ENCODE results near the gene PSMA5.
A peak's percentile ranks its signal among the peaks of the same experiment; 100 is the strongest.
"Not testable (repeated sequence)": the region's sequence is repeated elsewhere in the genome, so short reads cannot be mapped to it uniquely, and the experiment has no call there.

The PSMA5 gene

DNA sequence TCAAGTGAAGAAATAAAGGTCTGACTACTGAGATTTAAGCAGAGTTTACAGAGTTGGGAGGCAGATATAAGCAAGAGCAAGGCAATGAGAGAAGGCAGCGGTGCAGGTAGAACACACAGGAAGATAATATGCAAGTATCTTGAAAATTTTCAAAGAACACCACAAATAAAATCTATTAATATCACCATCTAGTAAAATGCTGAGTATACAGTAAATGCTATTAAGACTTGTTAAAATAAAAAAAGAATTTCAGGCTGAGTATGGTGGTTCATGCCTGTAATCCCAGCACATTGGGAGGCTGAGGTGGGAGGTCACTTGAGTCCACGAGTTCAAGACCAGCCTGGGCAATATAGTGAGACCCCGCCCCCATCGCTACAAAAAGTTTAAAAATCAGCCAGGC lies 48.5 kb downstream of the PSMA5 start:
- DNase-seq (ENCODE audit: low read depth, low spot score): no peak

GRCh38 chr1:109373696-109374095 lies 52.6 kb downstream of the PSMA5 start:
- H3K4me3 ChIP-seq (ENCODE audit: low read length): not testable (repeated sequence)

More for the DNA sequence above, 48.5 kb downstream of the PSMA5 start:
- H3K4me3 ChIP-seq (ENCODE audit: low read length): no peak overlapping the region

GRCh38 chr1:109373126-109373525 lies 53.1 kb downstream of the PSMA5 start:
- no peak overlapping the region for H3K4me3 ChIP-seq (ENCODE audit: low read length)
- no peak for DNase-seq (ENCODE audit: low read depth, low spot score)

More at GRCh38 chr1:109373696-109374095, 52.6 kb downstream of the PSMA5 start:
- DNase-seq (ENCODE audit: low read depth, low spot score): not testable (repeated sequence)

DNA sequence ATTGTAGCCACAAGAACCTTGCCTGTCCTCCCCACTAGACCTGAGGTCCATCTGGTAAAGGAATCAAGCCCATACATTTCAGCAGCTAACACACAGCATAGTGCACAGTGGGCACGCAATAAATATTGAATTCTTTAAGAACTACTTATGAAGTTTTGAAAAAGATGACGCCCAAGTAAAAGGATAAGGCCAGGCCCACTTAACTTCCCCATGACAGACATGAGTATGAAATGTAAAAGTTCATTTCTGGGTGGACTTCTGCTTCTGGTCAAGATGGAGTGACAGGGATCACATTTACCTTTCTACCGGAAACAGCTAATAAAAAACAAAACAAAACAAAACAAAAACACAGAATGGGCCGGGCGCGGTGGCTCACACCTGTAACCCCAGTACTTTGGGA lies 54.0 kb downstream of the PSMA5 start:
- DNase-seq (ENCODE audit: low read depth, low spot score): no peak
- H3K4me3 ChIP-seq (ENCODE audit: low read length): no peak overlapping the region

DNA sequence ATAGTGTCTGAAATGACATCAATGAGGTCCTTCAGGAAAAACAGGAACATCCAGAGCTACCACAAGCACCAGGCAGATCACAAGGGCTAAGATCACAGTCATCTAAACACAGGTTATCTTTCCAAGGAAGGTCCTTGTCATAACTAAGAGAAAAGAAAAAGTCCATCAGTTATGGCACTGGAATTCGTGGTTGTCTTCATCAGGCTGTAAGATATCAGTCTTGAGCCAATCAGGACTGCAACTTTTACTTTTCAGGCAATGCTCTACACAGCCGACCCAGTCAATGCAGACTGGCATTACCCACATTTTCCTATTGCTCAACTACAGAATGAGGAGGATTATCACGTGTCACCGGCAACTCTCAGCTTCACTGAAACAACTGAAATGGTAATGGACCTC lies 54.9 kb downstream of the PSMA5 start:
- no peak for DNase-seq (ENCODE audit: low read depth, low spot score)
- no peak overlapping the region for H3K4me3 ChIP-seq (ENCODE audit: low read length)

- H3K4me3 ChIP-seq (ENCODE audit: low read length): no peak overlapping the region
- peak; percentile 21 for DNase-seq (ENCODE audit: low read depth, low spot score)
These were observed 55.4 kb downstream of the PSMA5 start for GRCh38 chr1:109370712-109371340.

- DNase-seq (ENCODE audit: low read depth, low spot score): no peak
- H3K4me3 ChIP-seq (ENCODE audit: low read length): no peak overlapping the region
These were observed 57.0 kb downstream of the PSMA5 start for GRCh38 chr1:109369167-109369746.

GRCh38 chr1:109368464-109368863 lies 57.8 kb downstream of the PSMA5 start:
- H3K4me3 ChIP-seq (ENCODE audit: low read length): no peak overlapping the region
- no peak for DNase-seq (ENCODE audit: low read depth, low spot score)

GRCh38 chr1:109367626-109368025 lies 58.6 kb downstream of the PSMA5 start:
- no peak overlapping the region for H3K4me3 ChIP-seq (ENCODE audit: low read length)
- no peak for DNase-seq (ENCODE audit: low read depth, low spot score)

DNA sequence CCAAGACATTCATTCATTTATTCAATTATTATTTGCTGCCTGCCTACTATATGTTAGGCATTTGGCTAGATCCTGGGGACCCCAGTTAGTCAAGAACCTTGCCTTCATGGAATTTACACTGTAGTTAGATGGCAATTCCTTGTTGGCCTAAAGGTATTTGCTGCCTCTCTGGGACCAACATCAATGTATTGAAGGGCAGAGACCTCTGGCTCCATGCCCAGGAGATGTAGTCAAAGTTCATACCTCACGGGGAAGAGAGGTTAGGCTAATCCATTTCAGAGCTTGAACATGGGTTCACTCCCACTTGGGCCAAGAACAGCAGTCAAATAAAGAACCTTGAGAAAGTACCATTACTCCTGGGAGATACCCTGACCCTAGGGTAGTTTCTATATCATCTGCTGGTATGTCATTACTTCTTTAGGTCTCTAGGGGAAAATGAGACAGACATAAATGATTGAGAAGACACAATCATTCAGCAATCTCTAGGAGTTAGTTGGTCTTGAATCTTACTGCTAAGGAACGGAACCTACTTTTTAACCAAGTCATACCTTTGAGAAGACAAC lies 60.5 kb downstream of the PSMA5 start:
- no peak for DNase-seq (ENCODE audit: low read depth, low spot score)
- no peak overlapping the region for H3K4me3 ChIP-seq (ENCODE audit: low read length)

GRCh38 chr1:109361649-109362048 lies 64.6 kb downstream of the PSMA5 start:
- no peak for DNase-seq (ENCODE audit: low read depth, low spot score)
- no peak overlapping the region for H3K4me3 ChIP-seq (ENCODE audit: low read length)

DNA sequence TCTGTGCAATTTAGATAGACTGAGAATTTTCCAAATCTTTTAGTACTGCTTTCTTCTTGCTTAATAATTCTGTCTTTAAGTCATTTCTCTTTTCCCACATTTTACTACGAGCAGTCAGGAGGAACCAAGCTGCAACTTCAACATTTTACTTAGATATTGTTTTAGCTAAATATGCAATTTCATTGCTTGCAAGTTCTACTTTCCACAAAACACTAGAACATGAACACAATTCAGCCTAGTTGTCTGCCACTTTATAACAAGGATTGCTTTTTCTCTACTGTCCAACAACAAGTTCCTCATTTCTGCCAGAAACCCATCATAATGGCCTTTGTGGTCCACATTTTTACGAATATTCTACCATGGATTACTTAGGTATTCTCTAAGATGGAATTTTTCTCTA lies 65.2 kb downstream of the PSMA5 start:
- no peak for DNase-seq (ENCODE audit: low read depth, low spot score)
- no peak overlapping the region for H3K4me3 ChIP-seq (ENCODE audit: low read length)

- no peak overlapping the region for H3K4me3 ChIP-seq (ENCODE audit: low read length)
- DNase-seq (ENCODE audit: low read depth, low spot score): no peak
These were observed 68.6 kb downstream of the PSMA5 start for GRCh38 chr1:109357616-109358015.

- DNase-seq (ENCODE audit: low read depth, low spot score): no peak
- H3K4me3 ChIP-seq (ENCODE audit: low read length): no peak overlapping the region
These were observed 69.3 kb downstream of the PSMA5 start for GRCh38 chr1:109356915-109357314.

DNA sequence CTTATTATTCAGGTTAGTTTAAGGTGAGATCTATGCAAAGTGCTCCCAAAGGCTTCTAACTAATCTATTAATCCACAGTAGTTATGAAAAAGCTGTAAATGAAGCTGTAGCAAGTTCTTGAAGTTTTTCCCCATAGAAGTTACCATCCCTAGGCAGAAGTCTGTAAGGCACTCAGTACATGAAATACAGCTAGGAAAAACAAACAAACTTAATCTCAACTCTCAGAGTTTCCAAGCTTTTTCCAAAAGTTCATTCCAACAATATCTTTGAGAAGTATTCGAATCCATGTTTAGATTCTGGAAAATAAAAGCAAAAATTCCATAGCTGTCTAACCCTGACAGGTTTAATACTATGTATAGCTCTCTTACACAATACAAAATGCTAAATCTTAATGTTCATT lies 69.7 kb downstream of the PSMA5 start:
- no peak overlapping the region for H3K4me3 ChIP-seq (ENCODE audit: low read length)

GRCh38 chr1:109354929-109355328 lies 71.3 kb downstream of the PSMA5 start:
- H3K4me3 ChIP-seq (ENCODE audit: low read length): no peak overlapping the region
- no peak for DNase-seq (ENCODE audit: low read depth, low spot score)

More for the DNA sequence above, 69.7 kb downstream of the PSMA5 start:
- no peak for DNase-seq (ENCODE audit: low read depth, low spot score)

DNA sequence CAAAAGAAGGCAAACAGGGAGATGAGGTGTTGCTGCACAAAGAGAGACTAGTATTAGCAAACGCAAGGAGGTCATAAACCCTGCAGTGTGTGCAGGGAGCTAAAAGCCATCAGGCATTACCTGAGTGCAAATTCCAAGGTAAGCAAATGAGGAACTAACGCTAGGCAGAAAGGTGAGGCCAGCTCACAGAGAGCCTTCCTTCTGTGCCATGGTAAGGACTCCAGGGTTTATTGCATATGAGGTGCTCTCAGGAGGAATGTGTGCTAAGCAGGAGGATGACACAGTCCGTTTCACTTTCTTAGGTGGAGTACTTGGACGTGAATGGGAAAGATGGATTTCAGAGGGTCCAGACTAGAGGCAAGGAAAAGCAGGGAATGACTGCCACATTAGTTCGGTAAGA lies 74.8 kb downstream of the PSMA5 start:
- no peak for DNase-seq (ENCODE audit: low read depth, low spot score)
- H3K4me3 ChIP-seq (ENCODE audit: low read length): no peak overlapping the region

DNA sequence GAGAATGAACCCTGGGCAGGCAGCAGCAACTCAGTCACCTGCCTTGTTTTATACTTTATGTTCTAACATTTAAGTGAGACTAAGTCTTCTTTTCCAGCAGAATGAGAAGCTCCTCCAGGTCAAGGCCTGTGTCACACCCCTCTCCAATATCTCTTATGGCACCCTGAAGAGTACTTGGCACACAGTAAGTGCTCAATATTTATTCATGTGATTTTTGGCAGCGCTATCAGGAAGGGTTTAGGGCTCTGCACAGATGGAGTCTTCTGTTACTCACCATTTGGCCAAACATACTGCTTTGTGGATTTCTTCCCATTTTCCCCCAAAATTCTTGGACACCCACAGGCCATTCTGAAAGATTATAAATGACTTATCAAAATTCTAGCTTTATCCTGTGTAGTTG lies 75.6 kb downstream of the PSMA5 start:
- no peak overlapping the region for H3K4me3 ChIP-seq (ENCODE audit: low read length)
- no peak for DNase-seq (ENCODE audit: low read depth, low spot score)

DNA sequence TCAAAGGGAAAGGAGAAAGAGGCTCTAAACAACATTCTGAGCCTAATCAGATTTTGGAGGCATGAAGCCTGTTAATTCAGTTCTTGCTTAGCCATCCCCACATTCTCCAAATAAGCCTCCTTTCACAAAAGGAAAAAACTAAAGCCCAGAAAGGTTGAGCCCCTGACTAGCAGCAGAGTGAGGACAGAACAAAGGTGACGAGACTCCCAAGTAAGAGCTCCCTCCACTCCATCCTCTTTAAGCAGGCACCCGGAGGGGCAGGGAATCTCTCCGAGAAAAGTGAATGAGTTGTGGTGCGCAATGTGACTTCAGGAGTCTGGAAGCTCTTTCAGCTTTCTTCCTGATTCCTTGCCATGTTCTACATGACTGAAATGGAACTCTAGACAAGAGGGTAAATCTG lies 76.1 kb downstream of the PSMA5 start:
- DNase-seq (ENCODE audit: low read depth, low spot score): no peak
- no peak overlapping the region for H3K4me3 ChIP-seq (ENCODE audit: low read length)
